ENCODE results near the gene WWOX. TPM values are rescaled to one million over a fixed set of nuclear protein-coding genes. Genes with fewer than 3 reads are reported as not detected.
"Not testable (repeated sequence)": the region's sequence is repeated elsewhere in the genome, so short reads cannot be mapped to it uniquely, and the experiment has no call there.

Gene WWOX
- total RNA-seq, 2 donors from 2014 or later, result 12.6 to 17.2 TPM

DNA sequence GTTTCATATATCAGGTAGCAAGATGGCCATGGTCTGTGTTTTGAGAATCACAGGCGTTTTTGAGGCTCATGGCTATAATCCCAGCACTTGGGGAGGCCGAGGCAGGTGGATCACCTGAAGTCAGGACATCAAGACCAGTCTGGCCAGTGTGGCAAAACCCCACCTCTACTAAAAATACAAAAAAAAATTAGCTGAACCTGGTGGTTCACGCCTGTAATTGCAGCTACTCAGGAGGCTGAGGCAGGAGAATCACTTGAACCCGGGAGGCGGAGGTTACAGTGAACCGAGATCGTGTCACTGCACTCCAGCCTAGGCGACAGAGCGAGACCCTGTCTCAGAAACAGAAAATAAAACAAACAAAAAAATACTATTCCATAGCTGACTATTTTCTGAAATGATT lies 415.4 kb downstream of the WWOX start:
- H3K27ac Mint-ChIP-seq; DNase-seq (ENCODE audit: low spot score in 2 of 2); H3K36me3 Mint-ChIP-seq; ATAC-seq; H3K9me3 Mint-ChIP-seq: not testable (repeated sequence)

DNA sequence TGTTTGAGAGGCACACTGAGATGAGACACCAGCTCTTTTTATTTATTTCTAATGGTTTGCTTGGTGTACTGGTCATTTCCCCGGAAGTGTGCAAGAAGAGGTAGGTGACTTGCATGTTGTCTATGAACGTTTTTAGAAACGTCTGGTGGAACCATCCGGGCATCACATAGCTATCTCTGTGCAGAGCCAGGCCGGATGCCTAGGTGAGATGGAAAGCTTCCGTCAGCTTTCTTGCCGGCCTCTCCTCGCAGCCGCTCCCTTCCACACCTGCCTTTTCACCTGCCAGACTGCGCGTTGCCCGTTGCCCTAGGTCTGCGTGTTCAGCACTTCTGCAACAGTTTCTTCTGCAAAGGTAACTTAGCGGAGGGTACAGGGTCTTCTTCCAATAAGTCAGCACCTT lies 416.0 kb downstream of the WWOX start:
- DNase-seq (ENCODE audit: low spot score in 2 of 2), result no peak
- no peaks in the 10 kb centered on the region for H3K9me3 Mint-ChIP-seq
- no peak overlapping the region for H3K27ac Mint-ChIP-seq
- no peaks in the 10 kb centered on the region for H3K36me3 Mint-ChIP-seq
- ATAC-seq, result no peak

DNA sequence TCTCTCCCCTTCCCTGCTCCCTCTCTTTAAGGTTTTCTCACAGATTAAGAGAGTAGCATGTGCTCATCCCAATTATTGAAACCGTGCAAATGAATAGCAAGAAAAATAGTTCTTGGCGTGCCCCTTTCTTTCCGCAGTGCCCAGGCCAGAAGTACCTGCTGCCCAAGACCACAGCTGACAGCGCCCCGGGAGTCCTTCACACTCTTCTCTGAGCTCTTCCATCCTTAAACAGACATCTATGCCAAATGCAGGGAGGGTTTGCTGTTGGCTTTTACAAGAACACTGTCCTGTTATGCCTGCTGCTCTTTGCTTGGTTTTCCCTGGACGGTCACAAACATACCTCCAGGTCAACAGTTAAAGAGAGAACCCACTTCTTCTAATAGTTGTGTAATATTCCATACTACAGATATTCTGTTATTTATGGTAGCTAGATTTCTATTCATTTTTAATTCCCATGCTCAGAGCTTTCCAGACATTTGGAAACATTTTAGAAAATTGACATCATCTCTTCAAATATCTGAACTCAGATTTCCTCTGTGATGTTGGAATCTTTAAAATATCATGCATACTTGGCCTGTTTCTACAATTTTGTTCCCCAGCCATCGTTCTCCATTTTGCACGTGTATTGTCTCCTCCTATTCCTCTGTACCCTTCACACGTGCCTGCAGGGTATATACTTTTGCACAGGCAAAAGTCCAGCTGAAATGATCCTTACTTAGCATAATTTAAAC lies 416.7 kb downstream of the WWOX start:
- DNase-seq (ENCODE audit: low spot score in 2 of 2) (no peak), ATAC-seq (no peak)
- no peaks in the 10 kb centered on the region for H3K36me3 Mint-ChIP-seq
- H3K9me3 Mint-ChIP-seq, result no peaks in the 10 kb centered on the region
- no peak overlapping the region for H3K27ac Mint-ChIP-seq

DNA sequence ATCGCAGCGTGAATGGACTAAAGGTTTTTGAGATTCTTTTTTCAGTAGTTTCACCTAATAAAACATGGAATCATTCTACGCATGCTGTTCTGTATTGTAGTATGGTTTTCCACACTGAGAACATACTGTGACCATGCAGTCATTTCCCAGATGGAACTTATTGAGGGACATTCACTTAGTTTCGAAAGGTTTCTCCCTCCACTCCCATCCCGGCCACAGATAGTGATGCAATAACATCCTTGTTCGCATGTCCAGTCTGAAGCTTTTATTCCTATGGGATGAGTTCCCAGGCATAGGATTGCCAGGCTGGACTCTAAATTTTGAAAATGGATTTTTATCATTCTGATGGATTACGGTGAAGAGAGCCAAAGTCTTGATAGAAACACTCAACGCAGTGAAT lies 420.4 kb downstream of the WWOX start:
- Mint-ChIP-seq H3K9me3 (no peaks in the 10 kb centered on the region), H3K27ac (no peak overlapping the region), H3K36me3 (no peaks in the 10 kb centered on the region)
- DNase-seq (ENCODE audit: low spot score in 2 of 2), result no peak
- no peak for ATAC-seq

DNA sequence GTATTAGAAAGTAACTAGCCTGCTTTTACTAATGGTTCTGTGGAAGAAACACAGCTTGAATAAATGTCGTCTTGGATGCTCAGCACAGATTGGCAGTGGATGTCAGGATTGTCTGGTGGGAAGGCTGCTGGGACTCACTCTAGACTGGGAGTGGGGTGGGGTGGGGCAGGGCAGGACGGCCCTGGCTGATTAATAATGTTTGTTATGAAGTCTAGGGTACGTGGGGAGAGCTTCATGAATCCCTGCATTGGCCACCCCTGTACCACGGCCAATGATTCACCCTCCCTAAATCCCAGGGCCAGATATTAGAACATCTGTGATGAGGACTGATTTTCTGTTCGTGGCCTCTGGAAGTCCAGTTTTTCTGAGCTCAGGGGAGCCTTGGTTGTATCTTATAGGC lies 421.0 kb downstream of the WWOX start:
- no peak for DNase-seq (ENCODE audit: low spot score in 2 of 2)
- ATAC-seq, result no peak
- Mint-ChIP-seq H3K36me3 (no peaks in the 10 kb centered on the region), H3K27ac (no peak overlapping the region), H3K9me3 (no peaks in the 10 kb centered on the region)

DNA sequence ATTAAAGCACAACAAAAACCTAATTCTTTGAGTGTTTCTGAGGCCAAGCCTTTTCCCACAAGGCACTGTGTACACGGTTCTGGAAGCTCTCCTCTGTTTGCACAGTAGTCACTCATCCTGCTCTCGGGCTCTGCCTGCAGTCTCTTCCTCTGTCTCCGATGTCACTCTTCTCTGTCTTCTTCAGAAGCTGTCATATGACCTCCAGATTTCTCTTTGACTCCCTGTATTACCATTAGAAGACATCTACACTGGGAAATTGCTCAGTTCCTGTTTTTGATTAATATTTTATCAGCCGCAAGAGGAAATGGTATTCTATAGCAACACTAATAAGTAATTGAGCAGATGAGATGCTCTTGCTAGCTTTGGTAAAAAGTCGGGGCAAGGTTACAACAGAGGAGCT lies 422.9 kb downstream of the WWOX start:
- no peak for DNase-seq (ENCODE audit: low spot score in 2 of 2)
- Mint-ChIP-seq H3K27ac (no peak overlapping the region), H3K36me3 (no peaks in the 10 kb centered on the region), H3K9me3 (no peaks in the 10 kb centered on the region)
- ATAC-seq, result no peak

DNA sequence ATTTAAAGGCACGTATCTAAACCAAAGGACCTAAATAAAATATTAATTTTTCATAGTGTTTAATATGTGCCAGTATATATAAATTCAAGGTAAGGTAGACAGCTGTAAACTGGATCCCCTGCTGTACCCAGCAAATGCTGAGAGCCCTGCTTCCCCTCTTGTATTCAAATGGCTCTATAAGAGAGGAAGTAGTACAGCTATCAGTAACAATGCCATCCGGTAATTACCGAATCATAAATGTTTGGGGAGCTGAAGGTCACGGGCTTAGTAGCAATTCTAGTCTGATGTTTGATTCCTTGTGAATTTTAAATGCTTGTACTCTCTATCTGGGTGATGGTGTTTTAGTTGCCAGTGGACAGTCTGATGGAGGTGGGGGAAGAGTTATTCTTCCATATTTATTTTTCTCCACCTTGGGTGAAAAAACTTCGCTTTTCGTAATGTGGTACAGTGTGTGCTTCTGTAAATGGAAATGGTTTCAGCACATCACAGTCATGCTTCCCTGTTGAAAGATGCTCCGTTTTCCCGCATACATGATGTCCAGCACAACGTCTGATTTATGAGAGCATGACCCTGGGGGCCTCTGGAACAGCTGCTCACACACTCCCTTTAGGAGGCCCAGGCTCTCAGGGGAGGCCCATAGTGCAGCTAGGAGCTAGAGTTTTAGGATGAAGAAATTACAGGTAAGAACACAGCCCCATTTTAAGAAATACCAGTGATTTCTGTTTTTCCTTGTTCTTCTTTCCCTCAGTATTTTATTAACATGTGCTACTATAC lies 423.9 kb downstream of the WWOX start:
- no peaks in the 10 kb centered on the region for H3K36me3 Mint-ChIP-seq
- ATAC-seq (no peak), DNase-seq (ENCODE audit: low spot score in 2 of 2) (no peak)
- H3K9me3 Mint-ChIP-seq, result no peaks in the 10 kb centered on the region
- H3K27ac Mint-ChIP-seq, result no peak overlapping the region

DNA sequence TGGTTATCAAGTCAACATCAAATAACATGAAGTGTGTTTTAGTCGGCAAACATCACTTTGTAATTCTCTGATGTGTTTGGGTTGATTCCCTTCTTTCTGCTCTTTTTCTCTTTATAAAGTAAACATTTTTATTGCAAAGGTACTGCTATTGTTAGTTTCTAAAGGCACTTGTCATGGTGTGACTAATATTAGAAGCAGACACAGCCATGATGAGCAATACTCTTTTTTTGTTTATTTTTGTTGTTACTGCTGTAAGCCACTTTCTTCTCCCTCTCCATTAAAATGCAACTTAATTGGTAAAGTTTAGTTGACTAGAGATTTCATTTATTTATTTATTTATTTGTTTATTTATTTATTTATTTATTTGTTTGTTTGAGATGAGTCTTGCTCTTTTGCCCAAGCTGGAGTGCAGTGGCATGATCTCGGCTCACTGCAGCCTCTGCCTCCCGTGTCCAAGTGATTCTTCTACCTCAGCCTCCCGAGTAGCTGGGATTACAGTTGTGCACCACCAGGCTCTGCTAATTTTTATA lies 424.7 kb downstream of the WWOX start:
- H3K36me3 Mint-ChIP-seq, result no peaks in the 10 kb centered on the region
- H3K9me3 Mint-ChIP-seq, result no peaks in the 10 kb centered on the region
- ATAC-seq, result no peak
- no peak for DNase-seq (ENCODE audit: low spot score in 2 of 2)
- H3K27ac Mint-ChIP-seq, result no peak overlapping the region

DNA sequence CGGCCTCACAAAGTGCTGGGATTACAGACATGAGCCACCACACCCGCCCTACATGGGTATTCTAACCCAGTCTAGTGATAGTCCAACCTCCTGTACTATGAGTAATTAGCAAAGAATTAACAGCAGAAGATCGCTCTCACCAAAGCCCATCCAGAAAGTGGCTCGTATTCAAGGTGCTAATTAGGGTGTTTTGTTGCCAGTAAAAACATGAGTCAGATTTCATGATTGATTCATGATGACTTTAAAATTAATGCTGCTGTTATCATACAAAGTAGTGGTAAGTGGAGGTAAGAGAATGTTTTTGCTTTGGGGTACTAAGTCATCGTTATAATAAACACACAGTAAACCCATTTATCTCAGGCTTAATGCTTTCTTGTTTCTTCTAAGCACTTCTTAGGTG lies 428.8 kb downstream of the WWOX start:
- no peak overlapping the region for H3K27ac Mint-ChIP-seq
- H3K9me3 Mint-ChIP-seq, result no peaks in the 10 kb centered on the region
- no peaks in the 10 kb centered on the region for H3K36me3 Mint-ChIP-seq
- ATAC-seq (no peak), DNase-seq (ENCODE audit: low spot score in 2 of 2) (no peak)

DNA sequence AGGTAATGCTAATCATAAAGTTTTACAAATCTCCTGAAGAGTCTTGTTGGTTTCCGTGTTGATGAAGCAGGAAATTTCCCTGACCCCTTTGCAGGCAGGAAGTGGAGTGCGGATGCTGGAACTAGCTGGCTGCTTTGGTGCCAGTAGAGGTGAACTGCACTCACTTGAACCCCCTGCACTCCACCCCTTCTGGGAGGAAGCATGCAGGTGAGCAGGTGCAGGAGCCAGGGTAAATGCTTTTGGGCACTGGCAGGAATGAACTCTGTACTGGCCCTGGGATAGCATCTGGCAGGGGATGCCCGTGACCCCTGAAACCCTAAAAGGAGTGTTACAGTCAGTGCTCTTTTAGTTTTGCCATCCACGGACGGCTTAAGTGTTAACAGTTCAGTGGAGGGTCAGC lies 430.4 kb downstream of the WWOX start:
- Mint-ChIP-seq H3K9me3 (no peaks in the 10 kb centered on the region), H3K36me3 (no peaks in the 10 kb centered on the region), H3K27ac (no peak overlapping the region)
- no peak for ATAC-seq
- no peak for DNase-seq (ENCODE audit: low spot score in 2 of 2)

DNA sequence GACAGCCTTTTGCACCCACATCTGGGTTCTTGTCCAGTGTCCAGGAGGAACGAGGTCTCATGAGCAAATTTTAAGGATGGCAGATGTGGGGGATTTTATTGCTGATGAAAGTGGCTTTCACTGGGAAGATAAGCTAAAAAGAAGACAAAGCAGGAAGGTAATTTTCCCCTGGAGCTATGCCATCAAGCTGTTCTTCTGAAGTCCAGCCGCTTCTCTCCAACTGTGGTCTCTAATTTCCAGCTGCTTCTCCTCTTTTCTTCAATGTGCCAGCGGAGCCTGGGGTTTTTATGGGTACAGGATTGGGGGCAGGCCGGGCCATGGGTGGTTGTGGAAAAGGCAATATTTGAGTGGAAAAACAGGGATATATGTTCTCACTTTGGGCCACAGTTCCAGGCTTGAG lies 430.8 kb downstream of the WWOX start:
- no peak for DNase-seq (ENCODE audit: low spot score in 2 of 2)
- no peak for ATAC-seq
- H3K9me3 Mint-ChIP-seq, result no peaks in the 10 kb centered on the region
- H3K27ac Mint-ChIP-seq, result no peak overlapping the region
- no peaks in the 10 kb centered on the region for H3K36me3 Mint-ChIP-seq

DNA sequence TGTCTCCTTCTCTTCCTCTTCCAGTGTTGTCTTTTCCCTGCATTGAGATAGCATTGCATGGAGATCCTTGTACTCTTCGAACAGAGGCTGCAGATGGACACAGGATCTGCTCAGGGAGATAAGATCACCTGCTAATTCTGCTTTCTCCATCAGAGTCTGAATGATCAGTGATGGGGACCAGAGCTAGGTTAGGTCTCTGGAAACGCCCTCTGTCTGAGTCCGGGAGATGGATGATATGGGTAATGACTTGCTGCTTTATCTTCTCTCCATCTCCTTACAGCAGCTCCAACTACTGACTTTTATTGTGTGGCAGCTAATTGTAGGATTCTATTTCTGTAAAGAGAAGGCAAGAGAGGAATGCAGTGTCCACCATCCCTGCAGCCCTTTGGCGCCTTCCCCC lies 435.6 kb downstream of the WWOX start:
- no peak for ATAC-seq
- DNase-seq (ENCODE audit: low spot score in 2 of 2), result no peak
- Mint-ChIP-seq H3K27ac (peak overlapping the region in 1 of 2 donors; percentile 9), H3K9me3 (no peaks in the 10 kb centered on the region), H3K36me3 (no peaks in the 10 kb centered on the region)

DNA sequence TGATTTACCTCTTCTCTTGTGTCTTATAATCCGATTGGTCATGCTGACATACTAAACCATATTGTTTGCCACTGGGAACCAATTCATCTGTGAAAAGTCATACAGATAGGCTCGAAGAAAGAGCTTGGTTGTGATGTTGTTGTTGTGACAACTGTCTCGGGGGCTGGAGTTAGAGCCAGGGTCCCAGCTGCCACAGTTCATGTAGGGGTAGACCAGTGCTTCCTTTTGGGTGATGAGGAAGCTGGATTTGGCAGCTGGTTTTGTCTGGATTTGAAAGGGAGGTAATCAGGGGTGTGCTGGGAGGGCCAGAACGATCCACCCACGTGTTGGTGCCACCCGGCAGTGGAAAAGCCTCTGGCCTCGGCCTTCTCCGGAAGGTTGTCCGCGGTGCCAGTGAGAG lies 438.1 kb downstream of the WWOX start:
- no peak for DNase-seq (ENCODE audit: low spot score in 2 of 2)
- H3K9me3 Mint-ChIP-seq, result no peaks in the 10 kb centered on the region
- ATAC-seq, result no peak
- H3K27ac Mint-ChIP-seq, result no peak overlapping the region
- H3K36me3 Mint-ChIP-seq, result no peaks in the 10 kb centered on the region

DNA sequence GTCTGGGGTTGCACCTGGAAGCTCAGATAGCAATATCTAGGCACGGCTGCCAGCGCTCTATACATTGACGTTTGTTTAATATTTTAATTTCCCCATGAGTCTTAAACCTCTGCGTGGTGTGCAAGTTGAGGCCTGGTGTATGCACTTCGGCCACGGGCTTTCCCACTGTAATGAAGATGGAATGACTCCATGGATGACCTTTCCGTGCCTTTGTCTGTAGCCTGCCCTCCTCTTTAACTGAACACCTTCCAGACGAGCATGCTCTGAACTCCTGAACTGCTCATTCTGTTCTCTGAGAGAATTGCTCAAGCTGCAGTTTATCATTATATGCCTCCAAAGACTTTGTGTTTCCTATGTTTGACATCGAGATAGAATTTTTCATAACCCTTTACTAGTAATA lies 438.8 kb downstream of the WWOX start:
- no peak overlapping the region for H3K27ac Mint-ChIP-seq
- no peaks in the 10 kb centered on the region for H3K36me3 Mint-ChIP-seq
- H3K9me3 Mint-ChIP-seq, result no peaks in the 10 kb centered on the region
- DNase-seq (ENCODE audit: low spot score in 2 of 2) (no peak), ATAC-seq (no peak)

DNA sequence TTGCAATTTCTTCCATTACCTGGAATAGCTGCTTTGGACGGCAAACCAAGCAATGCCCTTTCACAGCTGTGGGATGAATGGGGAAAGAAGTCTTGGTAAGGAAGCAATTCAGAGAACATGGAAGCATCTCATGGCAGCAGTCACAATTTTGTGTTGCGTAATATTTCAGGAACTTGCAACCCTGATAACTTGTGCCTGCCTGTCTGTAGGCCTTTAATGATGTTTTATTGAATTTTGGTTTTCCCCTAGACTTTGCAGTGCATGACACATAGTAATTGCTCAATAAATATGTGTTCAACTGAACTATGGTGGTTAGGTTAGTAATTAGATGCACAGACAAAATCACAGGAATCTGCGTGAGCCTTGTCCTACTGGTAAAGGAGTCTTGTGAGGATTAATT lies 439.5 kb downstream of the WWOX start:
- no peaks in the 10 kb centered on the region for H3K36me3 Mint-ChIP-seq
- no peak for ATAC-seq
- no peak for DNase-seq (ENCODE audit: low spot score in 2 of 2)

DNA sequence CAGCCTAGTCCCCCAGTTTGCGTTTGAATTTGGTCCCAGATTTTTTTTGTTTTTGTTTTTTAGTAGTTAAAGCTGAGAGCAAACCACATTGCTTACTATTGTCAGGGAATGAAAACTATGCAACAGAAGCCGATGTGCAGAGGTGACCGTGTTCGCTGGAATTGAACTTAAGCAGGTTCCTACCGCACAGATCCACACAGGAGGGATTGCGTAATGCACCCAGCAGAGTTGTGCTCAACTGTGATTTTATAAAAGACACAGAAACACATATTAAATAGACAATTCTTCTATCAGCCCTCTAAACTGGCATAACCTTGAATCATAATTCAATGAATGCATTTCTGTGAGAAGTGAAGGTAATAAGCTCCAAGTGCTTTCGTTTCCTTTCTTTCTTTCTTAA lies 443.0 kb downstream of the WWOX start:
- H3K9me3 Mint-ChIP-seq, result no peaks in the 10 kb centered on the region
- ATAC-seq, result no peak
- no peaks in the 10 kb centered on the region for H3K36me3 Mint-ChIP-seq
- no peak overlapping the region for H3K27ac Mint-ChIP-seq
- DNase-seq (ENCODE audit: low spot score in 2 of 2), result no peak

More for the DNA sequence above, 439.5 kb downstream of the WWOX start:
- H3K9me3 Mint-ChIP-seq, result no peaks in the 10 kb centered on the region
- no peak overlapping the region for H3K27ac Mint-ChIP-seq

DNA sequence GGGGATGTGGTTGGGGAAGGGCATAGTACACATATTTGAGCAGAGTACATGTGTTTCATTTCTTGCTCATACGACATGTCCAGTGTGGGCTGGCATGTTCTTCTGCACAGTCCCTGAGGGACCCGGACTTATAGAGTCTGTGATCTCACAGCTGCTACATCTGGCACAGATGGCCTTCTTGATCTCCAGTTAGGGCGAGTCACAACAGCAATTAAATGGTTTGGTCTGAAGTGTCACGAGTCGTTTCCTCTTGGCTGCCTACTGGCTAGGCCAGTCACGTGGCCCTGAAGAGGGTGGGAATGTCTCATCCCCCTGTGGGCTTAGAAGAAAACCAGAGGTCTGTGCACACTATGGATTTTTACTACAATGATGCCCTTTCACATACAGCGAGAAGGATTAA lies 443.6 kb downstream of the WWOX start:
- H3K9me3 Mint-ChIP-seq, result no peaks in the 10 kb centered on the region
- no peak overlapping the region for H3K27ac Mint-ChIP-seq
- DNase-seq (ENCODE audit: low spot score in 2 of 2) (no peak), ATAC-seq (no peak)
- H3K36me3 Mint-ChIP-seq, result no peaks in the 10 kb centered on the region

DNA sequence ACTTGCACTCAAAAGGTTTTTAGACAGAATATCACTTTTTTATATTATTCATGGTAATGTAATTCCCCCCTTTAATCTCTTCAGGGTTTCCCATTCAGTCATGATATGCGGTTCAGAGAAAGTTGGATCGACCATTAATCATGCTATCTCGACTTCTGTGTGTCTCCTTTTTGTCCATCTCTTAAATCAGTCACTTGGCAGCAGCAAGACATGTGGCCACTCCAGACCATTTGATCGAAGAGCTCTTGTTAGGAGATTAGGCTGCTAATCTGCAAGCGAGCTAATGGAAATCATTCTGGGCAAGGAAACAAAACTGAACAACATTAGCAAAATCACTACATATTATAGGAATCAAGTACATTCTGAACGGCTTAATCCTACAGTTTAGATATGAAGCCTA lies 449.9 kb downstream of the WWOX start:
- Mint-ChIP-seq H3K36me3 (no peaks in the 10 kb centered on the region), H3K9me3 (no peaks in the 10 kb centered on the region), H3K27ac (no peak overlapping the region)
- DNase-seq (ENCODE audit: low spot score in 2 of 2) (no peak), ATAC-seq (no peak)
